Epithelial cell of esophagus (primary cell): ENCODE data around the gene TDRD9.

Experiments
- DNase-seq: peaks from one replicate; pipeline ENCODE4 v3.0.0; 2010; ENCODE audit warnings: low read depth
- H3K4me3 ChIP-seq: 2 replicates; pipeline ENCODE4 v1.5.1; 2011; ENCODE audit warnings: mild to moderate bottlenecking, low read length, control low read depth
- TF ChIP-seq, protein P1 (sequence below): IDR thresholded peaks from 2 replicates; pipeline ENCODE4 v1.5.1; 2011; ENCODE audit warnings: low read depth, mild to moderate bottlenecking, low read length, control low read depth, inconsistent platforms; ENCODE audit not compliant: insufficient read depth; ENCODE audit errors: missing control alignments

The TDRD9 gene

DNA sequence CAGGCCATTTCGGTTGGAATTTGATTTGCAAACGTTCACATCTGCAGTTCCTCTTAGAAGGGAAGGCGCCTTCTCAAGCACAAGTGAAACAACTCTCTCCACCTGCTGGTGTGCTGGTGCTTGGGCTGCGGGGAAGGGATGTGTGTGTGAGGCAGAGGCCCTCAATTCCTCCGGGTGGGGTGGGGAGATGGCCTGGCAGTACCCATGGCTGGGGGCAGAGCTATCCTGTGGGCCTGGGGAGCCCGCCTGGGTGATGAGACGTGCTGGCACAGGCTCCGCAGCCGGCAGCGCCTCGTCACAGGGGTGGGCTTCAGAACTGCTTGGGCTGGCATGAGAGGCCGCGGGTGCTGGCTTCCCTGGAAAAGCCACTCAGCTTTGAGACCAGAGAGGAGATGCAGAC is 28.9 kb upstream of the TDRD9 start:
- TF ChIP-seq, protein P1, sequence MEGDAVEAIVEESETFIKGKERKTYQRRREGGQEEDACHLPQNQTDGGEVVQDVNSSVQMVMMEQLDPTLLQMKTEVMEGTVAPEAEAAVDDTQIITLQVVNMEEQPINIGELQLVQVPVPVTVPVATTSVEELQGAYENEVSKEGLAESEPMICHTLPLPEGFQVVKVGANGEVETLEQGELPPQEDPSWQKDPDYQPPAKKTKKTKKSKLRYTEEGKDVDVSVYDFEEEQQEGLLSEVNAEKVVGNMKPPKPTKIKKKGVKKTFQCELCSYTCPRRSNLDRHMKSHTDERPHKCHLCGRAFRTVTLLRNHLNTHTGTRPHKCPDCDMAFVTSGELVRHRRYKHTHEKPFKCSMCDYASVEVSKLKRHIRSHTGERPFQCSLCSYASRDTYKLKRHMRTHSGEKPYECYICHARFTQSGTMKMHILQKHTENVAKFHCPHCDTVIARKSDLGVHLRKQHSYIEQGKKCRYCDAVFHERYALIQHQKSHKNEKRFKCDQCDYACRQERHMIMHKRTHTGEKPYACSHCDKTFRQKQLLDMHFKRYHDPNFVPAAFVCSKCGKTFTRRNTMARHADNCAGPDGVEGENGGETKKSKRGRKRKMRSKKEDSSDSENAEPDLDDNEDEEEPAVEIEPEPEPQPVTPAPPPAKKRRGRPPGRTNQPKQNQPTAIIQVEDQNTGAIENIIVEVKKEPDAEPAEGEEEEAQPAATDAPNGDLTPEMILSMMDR, result peak; percentile 16
- no peak for DNase-seq
- no peak overlapping the region for H3K4me3 ChIP-seq

DNA sequence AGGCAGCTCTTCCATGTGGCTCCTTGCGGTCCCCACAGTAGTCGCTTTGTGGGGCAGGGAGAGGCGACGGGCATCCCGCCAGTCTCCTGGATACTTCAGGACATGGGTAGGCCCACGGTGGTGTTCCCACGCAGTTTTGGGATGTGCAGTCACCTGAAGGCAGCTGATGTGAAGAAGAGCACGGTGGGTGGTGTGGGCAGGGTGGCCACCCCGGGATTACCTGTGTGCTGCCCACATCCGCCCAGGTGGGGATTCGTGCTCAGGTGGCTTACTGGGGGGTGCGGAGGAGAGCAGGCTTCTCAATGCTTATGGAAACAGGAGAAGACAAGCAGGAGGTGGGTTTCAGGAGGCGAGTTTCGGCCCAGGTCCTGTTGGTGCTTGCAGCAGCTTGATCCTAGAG is 28.4 kb upstream of the TDRD9 start:
- no peak overlapping the region for H3K4me3 ChIP-seq
- TF ChIP-seq, protein P1, result no peak
- no peak for DNase-seq

DNA sequence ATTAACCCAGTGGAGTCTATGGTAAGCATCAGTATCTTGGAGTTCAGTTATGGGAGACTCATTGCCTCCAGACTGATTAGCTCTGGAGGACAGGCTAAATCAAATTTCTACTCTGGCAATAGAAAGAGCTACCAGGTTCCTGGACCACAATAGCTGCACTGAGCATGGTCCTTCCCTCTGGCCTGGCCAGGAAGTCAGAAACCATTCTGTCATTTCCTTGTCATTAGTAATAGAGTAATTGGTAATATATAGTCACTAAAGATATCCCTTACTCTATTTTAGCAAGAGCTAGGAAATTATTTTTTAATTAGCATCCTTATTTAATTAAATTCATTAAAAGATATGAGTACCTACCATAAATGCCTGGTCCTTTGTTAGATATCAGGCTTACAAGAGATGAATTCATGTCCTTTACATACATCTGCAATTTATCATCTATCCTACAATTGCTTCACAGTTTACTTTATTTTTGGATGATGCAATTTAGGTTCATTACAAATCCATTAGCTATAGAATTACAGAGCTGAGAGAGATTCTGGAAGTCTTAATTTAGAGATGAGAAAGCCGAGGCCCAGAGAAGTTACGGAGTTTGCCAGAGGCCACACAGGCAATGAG is 23.7 kb upstream of the TDRD9 start:
- DNase-seq, result no peak
- H3K4me3 ChIP-seq, result no peak overlapping the region
- TF ChIP-seq, protein P1, result no peak

DNA sequence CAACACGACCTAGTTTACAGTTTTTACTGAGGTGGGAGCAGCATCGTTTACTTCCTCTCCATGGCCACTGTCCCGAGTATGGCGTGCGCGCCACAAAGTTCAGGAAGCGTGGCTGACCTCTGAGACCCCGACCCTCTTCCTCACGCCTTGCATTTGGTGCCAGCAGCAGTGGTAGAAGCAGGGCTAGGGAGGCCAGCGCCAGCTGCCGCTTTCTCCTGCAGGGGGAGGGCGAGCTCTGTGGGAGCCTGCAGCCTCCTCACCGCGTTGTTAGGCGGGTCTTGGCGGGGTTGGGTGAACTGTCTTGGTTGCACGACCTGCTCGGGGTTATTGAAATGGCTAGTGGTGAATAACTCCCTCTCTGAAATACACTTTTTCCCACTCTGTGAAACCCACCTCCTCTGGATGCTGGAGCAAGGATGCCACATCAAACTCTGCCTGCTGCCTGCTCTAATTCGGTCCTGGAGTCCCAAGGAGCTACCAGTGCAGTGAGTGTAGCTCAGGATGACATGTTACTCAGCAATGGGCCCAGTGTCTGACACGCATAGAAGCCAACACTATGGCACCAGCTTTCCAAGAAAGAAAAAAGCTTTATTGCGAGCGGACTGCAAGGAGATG is 22.3 kb upstream of the TDRD9 start:
- DNase-seq, result no peak
- TF ChIP-seq, protein P1, result no peak
- H3K4me3 ChIP-seq, result no peak overlapping the region

DNA sequence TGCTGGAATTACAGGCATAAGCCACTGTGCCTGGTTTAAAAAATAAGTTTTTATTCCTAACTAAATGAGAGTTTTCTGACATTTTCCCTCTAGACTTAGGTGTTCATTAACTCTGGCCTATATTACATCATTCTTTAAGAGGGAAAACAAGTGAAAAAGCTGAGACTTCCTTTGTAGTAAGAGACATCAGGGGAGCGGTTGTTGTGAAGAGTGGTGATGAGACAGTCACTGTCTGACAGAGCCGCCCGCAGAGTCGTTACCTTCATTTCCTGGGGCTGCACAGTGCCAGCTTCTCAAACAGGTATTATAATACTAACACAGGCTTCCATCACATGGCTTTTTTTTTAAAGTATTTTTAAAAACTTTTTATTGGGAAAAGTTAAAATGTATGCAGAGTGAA is 19.7 kb upstream of the TDRD9 start:
- DNase-seq, result no peak
- TF ChIP-seq, protein P1, result no peak
- no peak overlapping the region for H3K4me3 ChIP-seq

DNA sequence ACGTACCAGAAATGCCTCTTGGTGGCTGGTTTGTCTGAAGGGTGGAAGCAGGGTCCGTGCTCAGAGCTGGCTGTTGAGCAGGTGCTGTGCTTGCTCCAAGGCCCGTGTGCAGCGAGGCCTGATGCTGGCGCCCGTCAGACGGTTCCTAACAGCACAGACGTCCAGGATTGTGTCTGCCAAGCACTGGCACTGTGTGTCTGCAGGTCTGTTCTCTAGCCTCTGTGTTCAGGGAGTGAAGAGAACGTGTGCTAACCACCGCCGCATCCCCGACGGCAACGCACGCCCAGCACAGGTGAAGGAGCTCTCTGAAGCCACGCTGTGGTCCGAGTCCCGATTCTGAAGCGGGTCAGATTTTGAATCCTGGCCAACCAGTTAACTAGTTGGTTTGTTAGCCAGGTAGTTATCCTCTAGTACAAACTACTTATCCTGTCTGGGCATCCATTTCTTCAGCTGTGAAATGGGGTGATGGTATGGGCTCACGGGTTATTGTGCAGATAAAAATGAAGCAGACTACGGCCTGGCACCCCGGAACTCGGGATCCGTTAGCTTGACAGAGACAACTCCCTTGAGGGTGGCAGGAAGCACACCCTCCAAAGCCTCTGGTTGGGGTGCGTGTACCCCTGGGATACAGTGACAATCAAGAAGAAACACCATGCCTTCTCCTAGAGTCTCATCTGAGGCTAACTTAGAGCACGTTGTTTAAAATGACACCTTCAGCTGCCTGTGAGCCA is 18.6 kb upstream of the TDRD9 start:
- no peak overlapping the region for H3K4me3 ChIP-seq
- TF ChIP-seq, protein P1, result no peak

More for the DNA sequence above, 18.6 kb upstream of the TDRD9 start:
- no peak for DNase-seq
